ENCODE data around the gene MYCBP2. TPM values are rescaled to one million over a fixed set of nuclear protein-coding genes. Genes with fewer than 3 reads are reported as not detected.
A peak's percentile ranks its signal among the peaks of the same experiment; 100 is the strongest.

Gene MYCBP2
- 100 to 1,000 TPM; 167 to 174 TPM for total RNA-seq
- polyA plus RNA-seq: 10 to 100 TPM; 24.2 to 41.4 (median 40.5) TPM
- total RNA-seq: 289 to 665 (median 474) reads per million in 6 experiments

GRCh38 chr13:77326905-77327604 is at the start of gene MYCBP2:
Gene MYCBP2, minus strand, starts transcription at chr13:77327094. Its CDS starts 319 bp downstream, at chr13:77326775.
- ATAC-seq: peak; percentile 56 to 61
- Mint-ChIP-seq H3K27me3 (peaks cover 0 to 3% (median 0%) of the 10 kb centered on the region in 5 donors), H3K27ac (peak within 1 kb of the TSS; percentile 95 to 99 (median 97)), H3K9me3 (no peaks in the 10 kb centered on the region), H3K4me3 (peak within 1 kb of the TSS; percentile 96 to 99 (median 98)), H3K4me1 (peaks cover 45 to 78% (median 68%) of the 10 kb centered on the region in 4 donors), H3K36me3 (no peaks in the 10 kb centered on the region)
- DNase-seq: peak; percentile 89 to 99 (median 98)
- POLR2A ChIA-PET: interaction anchor here (0.6 to 3.8 kb wide), 13 partner anchors 11 to 1564 kb away, joined by 3 to 22 read pairs (median 4); partner anchors contain the start of genes FBXL3 and SLAIN1

GRCh38 chr13:77375560-77376108 is 48.7 kb upstream of the MYCBP2 start:
- no peak for ATAC-seq
- POLR2A ChIA-PET: no interaction called here

GRCh38 chr13:77374786-77375185 is 47.9 kb upstream of the MYCBP2 start:
- POLR2A ChIA-PET: no interaction called here
- Mint-ChIP-seq H3K4me3 (no peak overlapping the region), H3K9me3 (peaks cover 0 to 4% (median 0%) of the 10 kb centered on the region in 9 donors), H3K36me3 (no peaks in the 10 kb centered on the region), H3K4me1 (peaks cover 0 to 9% (median 5%) of the 10 kb centered on the region in 4 donors), H3K27me3 (no peaks in the 10 kb centered on the region), H3K27ac (no peak overlapping the region)
- DNase-seq (no peak), ATAC-seq (no peak)

More at GRCh38 chr13:77375560-77376108, 48.7 kb upstream of the MYCBP2 start:
- Mint-ChIP-seq H3K27ac (no peak overlapping the region), H3K27me3 (no peaks in the 10 kb centered on the region), H3K4me1 (peaks cover 0 to 9% (median 4%) of the 10 kb centered on the region in 4 donors), H3K4me3 (no peak overlapping the region), H3K9me3 (no peaks in the 10 kb centered on the region), H3K36me3 (no peaks in the 10 kb centered on the region)
- no peak for DNase-seq

GRCh38 chr13:77374339-77374738 is 47.4 kb upstream of the MYCBP2 start:
- no peak overlapping the region for H3K27ac Mint-ChIP-seq
- no peaks in the 10 kb centered on the region for H3K27me3 Mint-ChIP-seq

GRCh38 chr13:77373502-77373901 is 46.6 kb upstream of the MYCBP2 start:
- Mint-ChIP-seq H3K27me3 (no peaks in the 10 kb centered on the region), H3K4me1 (peaks cover 0 to 9% (median 5%) of the 10 kb centered on the region in 4 donors), H3K36me3 (no peaks in the 10 kb centered on the region), H3K27ac (no peak overlapping the region), H3K4me3 (no peak overlapping the region), H3K9me3 (peaks cover 0 to 4% (median 0%) of the 10 kb centered on the region in 9 donors)
- no peak for ATAC-seq
- POLR2A ChIA-PET: no interaction called here
- DNase-seq: no peak

More at GRCh38 chr13:77374339-77374738, 47.4 kb upstream of the MYCBP2 start:
- H3K9me3 Mint-ChIP-seq: peaks cover 0 to 4% (median 0%) of the 10 kb centered on the region in 9 donors
- DNase-seq: no peak
- POLR2A ChIA-PET: no interaction called here
- H3K36me3 Mint-ChIP-seq: no peaks in the 10 kb centered on the region
- no peak overlapping the region for H3K4me3 Mint-ChIP-seq
- H3K4me1 Mint-ChIP-seq: peaks cover 0 to 9% (median 5%) of the 10 kb centered on the region in 4 donors
- no peak for ATAC-seq

GRCh38 chr13:77372275-77372674 is 45.4 kb upstream of the MYCBP2 start:
- no peak for DNase-seq
- H3K4me1 Mint-ChIP-seq: peaks cover 0 to 9% (median 4%) of the 10 kb centered on the region in 4 donors
- H3K36me3 Mint-ChIP-seq: no peaks in the 10 kb centered on the region
- no peak overlapping the region for H3K4me3 Mint-ChIP-seq
- no peak overlapping the region for H3K27ac Mint-ChIP-seq
- peaks cover 0 to 1% (median 0%) of the 10 kb centered on the region in 5 donors for H3K27me3 Mint-ChIP-seq
- POLR2A ChIA-PET: no interaction called here
- peaks cover 0 to 6% (median 0%) of the 10 kb centered on the region in 9 donors for H3K9me3 Mint-ChIP-seq
- ATAC-seq: no peak

GRCh38 chr13:77370888-77371287 is 44.0 kb upstream of the MYCBP2 start:
- no peak overlapping the region for H3K4me3 Mint-ChIP-seq
- POLR2A ChIA-PET: no interaction called here
- H3K36me3 Mint-ChIP-seq: no peaks in the 10 kb centered on the region
- H3K9me3 Mint-ChIP-seq: peaks cover 0 to 6% (median 0%) of the 10 kb centered on the region in 9 donors
- H3K27ac Mint-ChIP-seq: no peak overlapping the region
- no peak for ATAC-seq
- peaks cover 0 to 3% (median under 1%) of the 10 kb centered on the region in 4 donors for H3K4me1 Mint-ChIP-seq
- peaks cover 0 to 1% (median 0%) of the 10 kb centered on the region in 5 donors for H3K27me3 Mint-ChIP-seq
- no peak for DNase-seq

GRCh38 chr13:77362166-77362565 is 35.3 kb upstream of the MYCBP2 start:
- no peak overlapping the region for H3K4me3 Mint-ChIP-seq
- H3K9me3 Mint-ChIP-seq: no peaks in the 10 kb centered on the region
- peaks cover 0 to 7% (median 0%) of the 10 kb centered on the region in 5 donors for H3K27me3 Mint-ChIP-seq
- H3K27ac Mint-ChIP-seq: peak overlapping the region in 1 of 10 donors; percentile 58
- DNase-seq (no peak), ATAC-seq (no peak)
- POLR2A ChIA-PET: interaction anchor here (1.2 kb wide), 1 partner anchor 35 kb away, joined by 3 read pairs; the partner anchor contains the start of gene MYCBP2
- H3K4me1 Mint-ChIP-seq: peaks cover 0 to 10% (median 0%) of the 10 kb centered on the region in 4 donors
- no peaks in the 10 kb centered on the region for H3K36me3 Mint-ChIP-seq

- Mint-ChIP-seq H3K27me3 (peaks cover 0 to 7% (median 0%) of the 10 kb centered on the region in 5 donors), H3K4me1 (peaks cover 0 to 10% (median 0%) of the 10 kb centered on the region in 4 donors), H3K9me3 (no peaks in the 10 kb centered on the region), H3K27ac (no peak overlapping the region), H3K36me3 (peaks cover 0 to 1% (median 0%) of the 10 kb centered on the region in 3 donors), H3K4me3 (peak overlapping the region in 1 of 10 donors; percentile 5)
- POLR2A ChIA-PET: no interaction called here
- ATAC-seq: no peak
- no peak for DNase-seq
Measured at GRCh38 chr13:77360032-77360685, 33.3 kb upstream of the MYCBP2 start.

GRCh38 chr13:77359171-77359570 is 32.3 kb upstream of the MYCBP2 start:
- peaks cover 1 to 16% (median 4%) of the 10 kb centered on the region in 4 donors for H3K4me1 Mint-ChIP-seq
- no peak for DNase-seq
- H3K36me3 Mint-ChIP-seq: peaks cover 0 to 3% (median 0%) of the 10 kb centered on the region in 3 donors
- no peak overlapping the region for H3K27ac Mint-ChIP-seq
- no peaks in the 10 kb centered on the region for H3K9me3 Mint-ChIP-seq
- POLR2A ChIA-PET: no interaction called here
- H3K4me3 Mint-ChIP-seq: no peak overlapping the region
- H3K27me3 Mint-ChIP-seq: peaks cover 0 to 3% (median 0%) of the 10 kb centered on the region in 5 donors
- no peak for ATAC-seq

- Mint-ChIP-seq H3K9me3 (peaks cover 0 to 3% (median 0%) of the 10 kb centered on the region in 9 donors), H3K36me3 (peaks cover 0 to 3% (median 0%) of the 10 kb centered on the region in 3 donors), H3K27ac (no peak overlapping the region), H3K4me1 (peaks cover 6 to 25% (median 14%) of the 10 kb centered on the region in 4 donors), H3K4me3 (no peak overlapping the region), H3K27me3 (no peaks in the 10 kb centered on the region)
- DNase-seq: no peak
- POLR2A ChIA-PET: no interaction called here
- ATAC-seq: no peak
Measured at GRCh38 chr13:77358001-77358400, 31.1 kb upstream of the MYCBP2 start.

- Mint-ChIP-seq H3K27me3 (peaks cover 0 to under 1% (median 0%) of the 10 kb centered on the region in 5 donors), H3K9me3 (peaks cover 0 to 3% (median 0%) of the 10 kb centered on the region in 9 donors), H3K36me3 (peaks cover 0 to 3% (median 0%) of the 10 kb centered on the region in 3 donors), H3K27ac (peak overlapping the region in 1 of 10 donors; percentile 73), H3K4me3 (no peak overlapping the region), H3K4me1 (peaks cover 6 to 28% (median 14%) of the 10 kb centered on the region in 4 donors)
- DNase-seq: no peak
- ATAC-seq: no peak
- POLR2A ChIA-PET: no interaction called here
Measured at GRCh38 chr13:77356155-77356554, 29.3 kb upstream of the MYCBP2 start.

Measured in naive thymus-derived CD8-positive, alpha-beta T cell (primary cell).